A549 (cell line): ENCODE data around the gene AGRN. TPM values are rescaled to one million over a fixed set of nuclear protein-coding genes. Genes with fewer than 3 reads are reported as not detected.

Experiments used
- ATAC-seq, 2 experiments: fragments of 200-7000 bp in 1 of 2; fragments of >200 bp in 1 of 2; cut with Nextera tagmentation in 1 of 2; cut with Tn5 transposase in 1 of 2; 3 replicates each; pipeline versions ENCODE4 v1.8.0 to v1.9.1; 2018 to 2020; ENCODE audit warnings: mild to moderate bottlenecking in 1 of 2, moderate library complexity in 1 of 2
- CTCF ChIA-PET: fragments of 300-600 bp; sonication (Branson Sonifier 250); formaldehyde crosslinking; extraction: SDS; loops from one replicate; lab custom pipeline; 2021; ENCODE audit warnings: antibody characterized with exemption, inconsistent platforms; lab: Yijun Ruan, JAX
- POLR2A ChIA-PET: fragments of 350-600 bp; formaldehyde crosslinking; extraction: SDS; loops from one replicate; lab custom pipeline; 2021; ENCODE audit warnings: antibody characterized with exemption, inconsistent platforms; lab: Yijun Ruan, JAX
- DNase-seq, 2 experiments: peaks; one replicate each; pipeline versions ENCODE4 v3.0.0 to v3.0.0-alpha.2; 2011 to 2016; ENCODE audit warnings: low read depth in 1 of 2, low spot score in 1 of 2
- FAIRE-seq: peaks from 2 replicates; lab custom pipeline; 2011; peaks lifted over from hg19 to GRCh38; lab: Jason Lieb, UNC
- H3K27ac ChIP-seq, 2 experiments: fragments of >200 bp; sonication (Bioruptor Twin); formaldehyde crosslinking; 3 replicates each; pipeline ENCODE4 v1.5.1; 2016 to 2017
- H3K4me1 ChIP-seq: fragments of >200 bp; sonication (Bioruptor Twin); formaldehyde crosslinking; 3 replicates; pipeline ENCODE4 v1.6.1; 2016
- H3K4me2 ChIP-seq: fragments of >200 bp; sonication (Bioruptor Twin); formaldehyde crosslinking; 3 replicates; pipeline ENCODE4 v1.6.1; 2016
- H3K4me3 ChIP-seq: fragments of >200 bp; sonication (Bioruptor Twin); formaldehyde crosslinking; 3 replicates; pipeline ENCODE4 v1.5.1; 2016
- H3K9me3 ChIP-seq: fragments of >200 bp; sonication (Bioruptor Twin); formaldehyde crosslinking; 3 replicates; pipeline ENCODE4 v1.6.1; 2016
- BHLHE40 ChIP-seq: IDR thresholded peaks from 2 replicates; pipeline ENCODE4 v1.6.1; 2012; ENCODE audit warnings: low read depth, low read length, inconsistent platforms
- CBX8 ChIP-seq: fragments of 200-600 bp; sonication (generic); IDR thresholded peaks from 2 replicates; pipeline ENCODE4 v1.6.1; 2016
- CEBPB ChIP-seq, 2 experiments: fragments of >200 bp in 1 of 2; sonication (Bioruptor Twin) in 1 of 2; formaldehyde crosslinking in 1 of 2; IDR thresholded peaks; 2 replicates each; pipeline ENCODE4 v1.6.1; 2012 to 2016
- CHD4 ChIP-seq: fragments of 200-600 bp; sonication (generic); IDR thresholded peaks from 2 replicates; pipeline ENCODE4 v1.6.1; 2016; ENCODE audit warnings: antibody characterized with exemption, mild to moderate bottlenecking, borderline replicate concordance
- EHF ChIP-seq: fragments of 250-450 bp; sonication (Bioruptor Pico); IDR thresholded peaks from 2 replicates; pipeline ENCODE4 v1.5.0; 2020; ENCODE audit warnings: mild to moderate bottlenecking
- FOSL2 ChIP-seq, 2 experiments: fragments of 450-650 bp in 1 of 2; fragments of >200 bp in 1 of 2; sonication (Bioruptor Twin) in 1 of 2; formaldehyde crosslinking; IDR thresholded peaks; 2 replicates each; pipeline versions ENCODE4 v1.5.0 to v1.6.1; 2016 to 2020; ENCODE audit warnings: mild to moderate bottlenecking in 1 of 2, moderate library complexity in 1 of 2
- FOXS1 ChIP-seq: fragments of 250-450 bp; sonication (Bioruptor Pico); IDR thresholded peaks from 2 replicates; pipeline ENCODE4 v1.5.0; 2020; ENCODE audit warnings: mild to moderate bottlenecking, moderate library complexity
- GATA3 ChIP-seq: IDR thresholded peaks from 2 replicates; pipeline ENCODE4 v1.6.1; 2012; ENCODE audit warnings: borderline replicate concordance
- HOXA7 ChIP-seq: fragments of 250-450 bp; sonication (Bioruptor Pico); IDR thresholded peaks from 2 replicates; pipeline ENCODE4 v1.5.0; 2020; ENCODE audit warnings: mild to moderate bottlenecking, moderate library complexity
- HOXB13 ChIP-seq: fragments of 250-450 bp; sonication (Bioruptor Pico); IDR thresholded peaks from 2 replicates; pipeline ENCODE4 v1.5.0; 2020; ENCODE audit warnings: low read depth, mild to moderate bottlenecking, moderate library complexity
- HOXB5 ChIP-seq: fragments of 250-450 bp; sonication (Bioruptor Pico); IDR thresholded peaks from 2 replicates; pipeline ENCODE4 v1.5.0; 2020; ENCODE audit warnings: mild to moderate bottlenecking, moderate library complexity
- JUNB ChIP-seq: fragments of >200 bp; sonication (Bioruptor Twin); formaldehyde crosslinking; IDR thresholded peaks from 2 replicates; pipeline ENCODE4 v1.6.1; 2016
- KDM5A ChIP-seq: fragments of 200-600 bp; sonication (generic); IDR thresholded peaks from 2 replicates; pipeline ENCODE4 v1.6.1; 2016; ENCODE audit warnings: antibody characterized with exemption, mild to moderate bottlenecking
- MAZ ChIP-seq: fragments of 150-350 bp; IDR thresholded peaks from 2 replicates; pipeline ENCODE4 v1.6.1; 2014; ENCODE audit warnings: antibody characterized with exemption, low read depth, low read length, borderline replicate concordance
- NFE2L2 ChIP-seq: fragments of 150-350 bp; conservative IDR thresholded peaks from 2 replicates; pipeline ENCODE4 v1.6.1; 2014; ENCODE audit warnings: low read length
- PBX3 ChIP-seq: IDR thresholded peaks from 2 replicates; pipeline ENCODE4 v1.6.1; 2012
- PHF8 ChIP-seq: fragments of 200-600 bp; sonication (generic); IDR thresholded peaks from 2 replicates; pipeline ENCODE4 v1.6.1; 2016; ENCODE audit warnings: low read depth, mild to moderate bottlenecking, antibody characterized with exemption, moderate library complexity, borderline replicate concordance
- RAD21 ChIP-seq, 2 experiments: fragments of >200 bp in 1 of 2; sonication (Bioruptor Twin) in 1 of 2; formaldehyde crosslinking in 1 of 2; IDR thresholded peaks in 1 of 2; conservative IDR thresholded peaks in 1 of 2; 2 replicates in 1 of 2; 3 replicates in 1 of 2; pipeline ENCODE4 v1.6.1; 2012 to 2018; ENCODE audit warnings: inconsistent platforms in 1 of 2
- RCOR1 ChIP-seq: fragments of 150-350 bp; IDR thresholded peaks from 2 replicates; pipeline ENCODE4 v1.6.1; 2014; ENCODE audit warnings: antibody characterized with exemption, low read length, low read depth
- SMC3 ChIP-seq: fragments of >200 bp; sonication (Bioruptor Twin); formaldehyde crosslinking; IDR thresholded peaks from 3 replicates; pipeline ENCODE4 v1.6.1; 2018; ENCODE audit warnings: inconsistent platforms
- SREBF2 ChIP-seq: fragments of 450-650 bp; IDR thresholded peaks from 2 replicates; pipeline ENCODE4 v1.6.1; 2014; ENCODE audit warnings: mild to moderate bottlenecking, moderate library complexity
- TFCP2L1 ChIP-seq: fragments of 250-450 bp; sonication (Bioruptor Pico); IDR thresholded peaks from 2 replicates; pipeline ENCODE4 v1.5.0; 2021; ENCODE audit warnings: mild to moderate bottlenecking
- TP53 ChIP-seq: fragments of 250-450 bp; sonication (Bioruptor Pico); IDR thresholded peaks from 2 replicates; pipeline ENCODE4 v1.5.0; 2021; ENCODE audit warnings: mild to moderate bottlenecking, moderate library complexity
- ZFP36 ChIP-seq: fragments of 450-650 bp; IDR thresholded peaks from 2 replicates; pipeline ENCODE4 v1.6.1; 2014; ENCODE audit warnings: borderline replicate concordance; ENCODE audit not compliant: partially characterized antibody
- ZNF302 ChIP-seq: fragments of 250-450 bp; sonication (Bioruptor Pico); IDR thresholded peaks from 2 replicates; pipeline ENCODE4 v1.9.0; 2021; ENCODE audit warnings: inconsistent platforms, mild to moderate bottlenecking, moderate library complexity
- ZSCAN20 ChIP-seq: fragments of 250-450 bp; sonication (Bioruptor Pico); IDR thresholded peaks from 2 replicates; pipeline ENCODE4 v1.8.0; 2022; ENCODE audit warnings: mild to moderate bottlenecking, moderate library complexity
- WGBS: methylation state at CpG from one replicate; pipeline ENCODE4 v1.1.6; 2017; ENCODE audit errors: missing lambda C conversion rate; 5-methylcytosine and 5-hydroxymethylcytosine counted together
- polyA plus RNA-seq, 4 experiments: library from polyadenylated mRNA; depleted of rRNA in 3 of 4; stranded (reverse); fragments of >200 nt; fragmentation: RNase III in 1 of 4; extraction: RNeasy Plus Mini Kit Qiagen cat#74134 plus additional on column Dnase treatment in 1 of 4; gene quantifications; 2 replicates in 3 of 4; 3 replicates in 1 of 4; pipeline ENCODE4 v1.2.3, GENCODE V29; 2011 to 2017
- TF ChIP-seq, protein P1 (sequence below): IDR thresholded peaks from 2 replicates; pipeline ENCODE4 v1.6.1; 2012; ENCODE audit warnings: low read depth, borderline replicate concordance
- TF ChIP-seq, protein P2 (sequence below): fragments of >200 bp; sonication (Bioruptor Twin); formaldehyde crosslinking; IDR thresholded peaks from 2 replicates; pipeline ENCODE4 v1.6.1; 2016
- TF ChIP-seq, protein P3 (sequence below): fragments of >200 bp; sonication (Bioruptor Twin); formaldehyde crosslinking; IDR thresholded peaks from 3 replicates; pipeline ENCODE4 v1.5.1; 2016

Gene AGRN
- polyA plus RNA-seq, 2 of the 4 experiments (the other 2 are of a cell fraction) = 23.9 to 90.9 TPM

DNA sequence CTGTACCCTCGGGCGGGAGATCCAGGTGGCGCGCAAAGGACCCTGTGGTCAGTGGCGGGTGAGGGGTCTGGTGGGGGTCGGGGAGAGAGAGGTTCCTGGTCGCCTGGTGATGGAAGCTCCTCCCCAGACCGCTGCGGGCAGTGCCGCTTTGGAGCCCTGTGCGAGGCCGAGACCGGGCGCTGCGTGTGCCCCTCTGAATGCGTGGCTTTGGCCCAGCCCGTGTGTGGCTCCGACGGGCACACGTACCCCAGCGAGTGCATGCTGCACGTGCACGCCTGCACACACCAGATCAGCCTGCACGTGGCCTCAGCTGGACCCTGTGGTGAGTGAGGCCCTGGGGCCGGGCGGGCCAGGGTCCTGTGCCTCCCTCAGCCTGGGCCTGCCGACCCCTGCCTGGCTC is 23.5 kb downstream of the AGRN start:
- ATAC-seq (no peak), DNase-seq (no peak), FAIRE-seq (no peak)
- WGBS = 93% methylated on average over 14 of the region's 27 CpGs
- H3K9me3 ChIP-seq = no peaks in the 10 kb centered on the region
- H3K4me1 ChIP-seq = peaks cover 9% of the 10 kb centered on the region
- no peak overlapping the region for H3K4me3 ChIP-seq
- CTCF ChIA-PET = no interaction called here
- POLR2A ChIA-PET = no interaction called here
- no peak overlapping the region for H3K4me2 ChIP-seq
- H3K27ac ChIP-seq = no peak overlapping the region
- TF ChIP-seq KDM5A (no peak), FOXS1 (CRISPR knock-in tag) (no peak), TFCP2L1 (CRISPR knock-in tag) (no peak), HOXA7 (no peak), CBX8 (no peak), EHF (CRISPR knock-in tag) (no peak), TP53 (no peak), CEBPB (IDR thresholded peaks at IDR 0.05) (no peak), RAD21 (conservative IDR thresholded peaks at IDR 0.05 in 1 of 2, IDR thresholded peaks at IDR 0.05 in 1 of 2) (no peak), ZFP36 (no peak), FOSL2 (IDR thresholded peaks at IDR 0.05) (no peak), FOSL2 (CRISPR knock-in tag; IDR thresholded peaks at IDR 0.05) (no peak), HOXB13 (CRISPR knock-in tag) (no peak), SMC3 (no peak), MAZ (no peak), NFE2L2 (no peak), PHF8 (no peak)
- TF ChIP-seq, protein P1, sequence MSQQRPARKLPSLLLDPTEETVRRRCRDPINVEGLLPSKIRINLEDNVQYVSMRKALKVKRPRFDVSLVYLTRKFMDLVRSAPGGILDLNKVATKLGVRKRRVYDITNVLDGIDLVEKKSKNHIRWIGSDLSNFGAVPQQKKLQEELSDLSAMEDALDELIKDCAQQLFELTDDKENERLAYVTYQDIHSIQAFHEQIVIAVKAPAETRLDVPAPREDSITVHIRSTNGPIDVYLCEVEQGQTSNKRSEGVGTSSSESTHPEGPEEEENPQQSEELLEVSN = no peak
- TF ChIP-seq, protein P2, sequence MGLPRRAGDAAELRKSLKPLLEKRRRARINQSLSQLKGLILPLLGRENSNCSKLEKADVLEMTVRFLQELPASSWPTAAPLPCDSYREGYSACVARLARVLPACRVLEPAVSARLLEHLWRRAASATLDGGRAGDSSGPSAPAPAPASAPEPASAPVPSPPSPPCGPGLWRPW = no peak

DNA sequence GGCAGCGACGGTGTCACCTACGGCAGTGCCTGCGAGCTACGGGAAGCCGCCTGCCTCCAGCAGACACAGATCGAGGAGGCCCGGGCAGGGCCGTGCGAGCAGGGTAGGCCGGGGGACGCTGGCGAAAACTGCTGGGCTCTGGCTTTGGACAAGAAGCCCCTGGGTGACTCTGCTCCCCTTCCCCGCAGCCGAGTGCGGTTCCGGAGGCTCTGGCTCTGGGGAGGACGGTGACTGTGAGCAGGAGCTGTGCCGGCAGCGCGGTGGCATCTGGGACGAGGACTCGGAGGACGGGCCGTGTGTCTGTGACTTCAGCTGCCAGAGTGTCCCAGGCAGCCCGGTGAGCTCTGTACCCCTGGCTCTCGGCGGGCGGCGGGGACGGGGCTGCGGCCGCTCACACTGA is 24.0 kb downstream of the AGRN start:
- CTCF ChIA-PET = interaction anchor here (1.0 to 1.9 kb wide), 2 partner anchors 20 to 248 kb away, joined by 3 to 10 read pairs; no protein-coding TSS in a partner anchor
- H3K4me3 ChIP-seq = no peak overlapping the region

More for the DNA sequence above, 24.0 kb downstream of the AGRN start:
- H3K4me1 ChIP-seq = peaks cover 9% of the 10 kb centered on the region
- DNase-seq (no peak), FAIRE-seq (no peak), ATAC-seq (no peak)
- no peak for TF ChIP-seq ZSCAN20
- TF ChIP-seq, protein P3, sequence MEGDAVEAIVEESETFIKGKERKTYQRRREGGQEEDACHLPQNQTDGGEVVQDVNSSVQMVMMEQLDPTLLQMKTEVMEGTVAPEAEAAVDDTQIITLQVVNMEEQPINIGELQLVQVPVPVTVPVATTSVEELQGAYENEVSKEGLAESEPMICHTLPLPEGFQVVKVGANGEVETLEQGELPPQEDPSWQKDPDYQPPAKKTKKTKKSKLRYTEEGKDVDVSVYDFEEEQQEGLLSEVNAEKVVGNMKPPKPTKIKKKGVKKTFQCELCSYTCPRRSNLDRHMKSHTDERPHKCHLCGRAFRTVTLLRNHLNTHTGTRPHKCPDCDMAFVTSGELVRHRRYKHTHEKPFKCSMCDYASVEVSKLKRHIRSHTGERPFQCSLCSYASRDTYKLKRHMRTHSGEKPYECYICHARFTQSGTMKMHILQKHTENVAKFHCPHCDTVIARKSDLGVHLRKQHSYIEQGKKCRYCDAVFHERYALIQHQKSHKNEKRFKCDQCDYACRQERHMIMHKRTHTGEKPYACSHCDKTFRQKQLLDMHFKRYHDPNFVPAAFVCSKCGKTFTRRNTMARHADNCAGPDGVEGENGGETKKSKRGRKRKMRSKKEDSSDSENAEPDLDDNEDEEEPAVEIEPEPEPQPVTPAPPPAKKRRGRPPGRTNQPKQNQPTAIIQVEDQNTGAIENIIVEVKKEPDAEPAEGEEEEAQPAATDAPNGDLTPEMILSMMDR = no peak
- TF ChIP-seq RCOR1 = no peak
- TF ChIP-seq ZFP36 = no peak
- no peak for TF ChIP-seq GATA3
- no peak for TF ChIP-seq CHD4
- no peak for TF ChIP-seq PBX3
- no peak for TF ChIP-seq BHLHE40
- TF ChIP-seq JUNB = no peak
- TF ChIP-seq ZNF302 (CRISPR knock-in tag) = no peak
- no peak for TF ChIP-seq HOXB5
- TF ChIP-seq SREBF2 = no peak
- no peak for TF ChIP-seq EHF (CRISPR knock-in tag)
- TF ChIP-seq NFE2L2 = no peak
- 95% methylated on average over 24 of the region's 33 CpGs for WGBS
- H3K4me2 ChIP-seq = no peak overlapping the region
- POLR2A ChIA-PET = no interaction called here
- H3K9me3 ChIP-seq = no peaks in the 10 kb centered on the region
- no peak overlapping the region for H3K27ac ChIP-seq
